ENCODE results near the gene ENTHD1.

- TF ChIP-seq CTCF (IDR thresholded peaks at IDR 0.05) (no peak), POLR2A (IDR thresholded peaks at IDR 0.05) (no peak)
Measured at GRCh38 chr22:39699631-39700360, 193.8 kb downstream of the ENTHD1 start.
